ENCODE results near the gene WDR20.

- TF ChIP-seq, protein P1, sequence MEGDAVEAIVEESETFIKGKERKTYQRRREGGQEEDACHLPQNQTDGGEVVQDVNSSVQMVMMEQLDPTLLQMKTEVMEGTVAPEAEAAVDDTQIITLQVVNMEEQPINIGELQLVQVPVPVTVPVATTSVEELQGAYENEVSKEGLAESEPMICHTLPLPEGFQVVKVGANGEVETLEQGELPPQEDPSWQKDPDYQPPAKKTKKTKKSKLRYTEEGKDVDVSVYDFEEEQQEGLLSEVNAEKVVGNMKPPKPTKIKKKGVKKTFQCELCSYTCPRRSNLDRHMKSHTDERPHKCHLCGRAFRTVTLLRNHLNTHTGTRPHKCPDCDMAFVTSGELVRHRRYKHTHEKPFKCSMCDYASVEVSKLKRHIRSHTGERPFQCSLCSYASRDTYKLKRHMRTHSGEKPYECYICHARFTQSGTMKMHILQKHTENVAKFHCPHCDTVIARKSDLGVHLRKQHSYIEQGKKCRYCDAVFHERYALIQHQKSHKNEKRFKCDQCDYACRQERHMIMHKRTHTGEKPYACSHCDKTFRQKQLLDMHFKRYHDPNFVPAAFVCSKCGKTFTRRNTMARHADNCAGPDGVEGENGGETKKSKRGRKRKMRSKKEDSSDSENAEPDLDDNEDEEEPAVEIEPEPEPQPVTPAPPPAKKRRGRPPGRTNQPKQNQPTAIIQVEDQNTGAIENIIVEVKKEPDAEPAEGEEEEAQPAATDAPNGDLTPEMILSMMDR (IDR thresholded peaks at IDR 0.05): no peak
- TF ChIP-seq POLR2A (IDR thresholded peaks at IDR 0.05) (no peak), POLR2AphosphoS5 (IDR thresholded peaks at IDR 0.05) (no peak), EP300 (IDR thresholded peaks at IDR 0.05) (no peak)
Observed at GRCh38 chr14:102150083-102150482, 10.4 kb downstream of the WDR20 start.

Measured in suprapubic skin (tissue), 4 donors.